ENCODE results near the gene MAEA. TPM values are rescaled to one million over a fixed set of nuclear protein-coding genes. Genes with fewer than 3 reads are reported as not detected.

MAEA gene
- total and polyA plus RNA-seq, 2 of the 8 experiments (the other 6 are each of a cell fraction or from before 2014, with no cell fraction given), result 75.8 to 133 TPM

DNA sequence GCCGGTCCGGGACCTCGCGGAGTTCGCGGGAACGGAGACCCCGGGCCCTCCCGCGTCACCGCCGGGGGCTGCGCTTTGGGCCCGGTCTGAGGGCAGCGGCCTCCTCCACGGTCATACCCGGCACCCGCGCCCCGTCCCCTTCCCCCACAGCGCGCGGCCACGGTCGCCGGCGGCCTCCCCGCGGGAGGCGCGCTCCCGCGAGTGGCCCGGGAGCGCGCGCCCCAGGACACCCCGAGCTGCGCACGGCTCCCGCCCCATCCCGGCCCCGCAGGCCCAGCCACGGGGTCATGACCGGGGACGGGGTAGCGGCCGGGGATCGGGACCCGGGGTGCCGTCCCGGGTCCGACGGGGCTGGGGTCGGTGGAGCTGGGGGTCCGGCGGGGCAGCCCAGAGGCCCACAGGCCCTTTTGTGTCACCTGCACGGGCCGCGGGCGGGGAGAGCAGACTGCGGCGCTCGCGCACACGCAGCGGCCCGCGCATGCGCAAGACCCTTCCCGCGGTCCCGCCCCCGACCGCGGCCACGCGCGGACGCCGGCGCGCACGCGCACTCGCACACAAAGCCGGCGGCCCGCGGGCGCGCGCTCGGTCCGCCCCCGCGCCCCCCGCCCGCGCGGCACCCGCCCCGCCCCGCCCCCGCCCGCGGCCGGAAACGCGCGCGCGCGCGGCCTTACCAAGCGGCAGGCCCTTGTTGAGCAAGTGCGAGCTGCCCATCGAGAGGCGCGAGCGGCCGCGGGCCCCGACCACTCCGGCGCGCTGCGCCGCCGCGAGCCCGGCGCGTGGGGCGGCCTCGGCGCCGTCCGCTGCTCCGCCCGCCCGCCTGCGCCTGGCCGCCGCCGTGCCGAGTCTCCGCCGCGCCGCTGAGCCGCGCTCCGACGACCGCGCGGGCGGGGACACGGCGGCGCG, 41.2 kb upstream of the MAEA start, which contains the start of gene CTBP1:
CTBP1 (minus strand) TSS at position 886 of the 903 bp plus-strand sequence. CDS start 7,799 bp downstream, outside the sequence.
- H4K5ac ChIP-seq (ENCODE audit: insufficient read length, low read depth, low read length), result peak within 1 kb of the TSS; percentile 36
- no peak within 1 kb of the TSS for H2BK5ac ChIP-seq (ENCODE audit: low read depth, low read length)
- no peak within 1 kb of the TSS for H2AK5ac ChIP-seq (ENCODE audit: low read depth, low read length)
- peaks cover 0 to 20% (median 6%) of the 10 kb centered on the region in 4 experiments; a peak in 3 of 8 replicates for H3K36me3 ChIP-seq (ENCODE audit: control insufficient read depth in 2 of 4, insufficient read depth in 4 of 4, low read length in 3 of 4)
- H3K4ac ChIP-seq (replicated peaks; ENCODE audit: insufficient read length, low read depth, low read length), result no peak within 1 kb of the TSS
- peak within 1 kb of the TSS; percentile 96 for H4K8ac ChIP-seq (ENCODE audit: extremely low read depth, insufficient read depth, low read length)
- peak within 1 kb of the TSS; percentile 43 to 98 (median 79) for H3K4me3 ChIP-seq (ENCODE audit: extremely low read depth in 1 of 4, insufficient read depth in 2 of 4, low read depth in 3 of 4, low read length in 4 of 4)
- DNase-seq (ENCODE audit: low read depth in 1 of 2, low spot score in 2 of 2), result peak in 1 of 2 experiments; percentile 86
- H4K20me1 ChIP-seq (replicated peaks in 1 of 2; ENCODE audit: control insufficient read depth in 1 of 2, insufficient read depth in 2 of 2, low read length in 2 of 2), result peaks cover 11 to 19% of the 10 kb centered on the region in 2 experiments
- CTCF ChIA-PET (ENCODE audit: partially characterized antibody), result no interaction called here
- H2BK120ac ChIP-seq (replicated peaks; ENCODE audit: low read depth, low read length), result no peak within 1 kb of the TSS
- H2BK12ac ChIP-seq (ENCODE audit: low read depth, low read length), result no peak within 1 kb of the TSS
- H3K4me1 ChIP-seq (replicated peaks in 1 of 4; ENCODE audit: control insufficient read depth in 3 of 4, insufficient read depth in 4 of 4, low read length in 3 of 4), result peaks cover 0 to 16% (median 11%) of the 10 kb centered on the region in 4 experiments; a peak in 5 of 7 replicates
- H2BK15ac ChIP-seq (ENCODE audit: low read length), result no peak within 1 kb of the TSS
- no peak within 1 kb of the TSS for H4K91ac ChIP-seq (replicated peaks; ENCODE audit: insufficient read length, low read length)
- H3K14ac ChIP-seq (ENCODE audit: insufficient read length), result no peak within 1 kb of the TSS
- peak within 1 kb of the TSS; percentile 71 to 81 for H3K4me2 ChIP-seq (ENCODE audit: insufficient read depth in 1 of 2, low read depth in 2 of 2, low read length in 2 of 2)
- peak within 1 kb of the TSS; percentile 33 to 90 (median 84) for H3K9ac ChIP-seq (replicated peaks in 1 of 4; ENCODE audit: extremely low read depth in 1 of 4, low read depth in 3 of 4, low read length in 3 of 4)
- H3K27me3 ChIP-seq (replicated peaks in 1 of 4; ENCODE audit: control insufficient read depth in 3 of 4, extremely low read depth in 1 of 4, insufficient read depth in 3 of 4, low read length in 3 of 4), result peaks cover 0 to 2% (median 0%) of the 10 kb centered on the region in 4 experiments; a peak in 1 of 7 replicates
- 1% methylated on average over 38 of the region's 163 CpGs; no CpG with 5 or more reads in 1 of the 2 experiments for WGBS, 2 experiments (ENCODE audit: extremely low coverage in 1 of 2, insufficient coverage in 1 of 2, insufficient read length in 1 of 2, insufficient replicate concordance in 2 of 2, low coverage in 1 of 2, low lambda C conversion rate in 2 of 2, missing lambda C conversion rate in 1 of 2)
- peaks cover 11% of the 10 kb centered on the region; the same call in 1 of the 2 replicates for H3K23me2 ChIP-seq (ENCODE audit: low read depth, low read length)
- no peak within 1 kb of the TSS for H2AFZ ChIP-seq (ENCODE audit: low read length)
- peak within 1 kb of the TSS; percentile 87 for H3K56ac ChIP-seq (replicated peaks; ENCODE audit: insufficient read length, low read depth, low read length)
- POLR2A ChIA-PET (ENCODE audit: partially characterized antibody), result interaction anchor here (1.1 to 6.8 kb wide), 9 partner anchors 9 to 98 kb away, joined by 3 to 49 read pairs (median 6); partner anchors contain the start of genes MAEA and UVSSA
- no peak within 1 kb of the TSS for H3K23ac ChIP-seq (ENCODE audit: insufficient read length)
- peaks cover 35 to 46% of the 10 kb centered on the region in 2 experiments for H3K79me2 ChIP-seq (ENCODE audit: control insufficient read depth in 1 of 2, insufficient read depth in 2 of 2, low read length in 2 of 2)
- peaks cover 23 to 28% of the 10 kb centered on the region in 2 experiments for H3K9me3 ChIP-seq (ENCODE audit: insufficient read depth in 2 of 2, low read depth in 1 of 2, low read length in 1 of 2)
- peak within 1 kb of the TSS; percentile 82 for H3K27ac ChIP-seq (ENCODE audit: low read depth, low read length)
- no peak within 1 kb of the TSS for H2BK20ac ChIP-seq (ENCODE audit: low read length)
- FAIRE-seq, result no peak
- H3K79me1 ChIP-seq (ENCODE audit: low read depth, low read length), result peaks cover 17% of the 10 kb centered on the region; the same call in 1 of the 2 replicates
- H3K18ac ChIP-seq (ENCODE audit: extremely low read depth, low read length), result no peak within 1 kb of the TSS; the same call in 1 of the 2 replicates
- TF ChIP-seq BACH1 (IDR thresholded peaks at IDR 0.05; ENCODE audit: low read length) (0 out of 2 replicates have a peak, but pooled peaks have one; percentile 54), KDM4A (IDR thresholded peaks at IDR 0.05; ENCODE audit: low read depth, low read length, severe bottlenecking) (peak; percentile 33), TAF1 (IDR thresholded peaks at IDR 0.05; ENCODE audit: low read depth, low read length) (peak; percentile 71), NRF1 (IDR thresholded peaks at IDR 0.05; ENCODE audit: low read depth, low read length) (peak; percentile 86), POLR2A (IDR thresholded peaks at IDR 0.05; ENCODE audit: control extremely low read depth in 1 of 2, low read depth in 2 of 2, low read length in 2 of 2) (peak in 1 of 2 experiments; percentile 71; a peak in 2 of 3 replicates), GABPA (IDR thresholded peaks at IDR 0.05; ENCODE audit: borderline replicate concordance, insufficient read depth, low read length) (no peak), GTF2F1 (IDR thresholded peaks at IDR 0.05; ENCODE audit: borderline replicate concordance, low read depth, low read length) (no peak)
- TF ChIP-seq, protein P1, sequence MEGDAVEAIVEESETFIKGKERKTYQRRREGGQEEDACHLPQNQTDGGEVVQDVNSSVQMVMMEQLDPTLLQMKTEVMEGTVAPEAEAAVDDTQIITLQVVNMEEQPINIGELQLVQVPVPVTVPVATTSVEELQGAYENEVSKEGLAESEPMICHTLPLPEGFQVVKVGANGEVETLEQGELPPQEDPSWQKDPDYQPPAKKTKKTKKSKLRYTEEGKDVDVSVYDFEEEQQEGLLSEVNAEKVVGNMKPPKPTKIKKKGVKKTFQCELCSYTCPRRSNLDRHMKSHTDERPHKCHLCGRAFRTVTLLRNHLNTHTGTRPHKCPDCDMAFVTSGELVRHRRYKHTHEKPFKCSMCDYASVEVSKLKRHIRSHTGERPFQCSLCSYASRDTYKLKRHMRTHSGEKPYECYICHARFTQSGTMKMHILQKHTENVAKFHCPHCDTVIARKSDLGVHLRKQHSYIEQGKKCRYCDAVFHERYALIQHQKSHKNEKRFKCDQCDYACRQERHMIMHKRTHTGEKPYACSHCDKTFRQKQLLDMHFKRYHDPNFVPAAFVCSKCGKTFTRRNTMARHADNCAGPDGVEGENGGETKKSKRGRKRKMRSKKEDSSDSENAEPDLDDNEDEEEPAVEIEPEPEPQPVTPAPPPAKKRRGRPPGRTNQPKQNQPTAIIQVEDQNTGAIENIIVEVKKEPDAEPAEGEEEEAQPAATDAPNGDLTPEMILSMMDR (IDR thresholded peaks at IDR 0.05; ENCODE audit: control extremely low read depth in 1 of 3, insufficient read depth in 1 of 3, low read depth in 1 of 3, low read length in 3 of 3), result no peak

Data from H1 (cell line).